CD1c-positive myeloid dendritic cell (primary cell): Measurements from ENCODE around the gene GCLC.
"Not testable (repeated sequence)": the region's sequence is repeated elsewhere in the genome, so short reads cannot be mapped to it uniquely, and the experiment has no call there.

Experiments used
- DNase-seq: peaks from one replicate; pipeline ENCODE4 v3.0.0-alpha.2; 2016; ENCODE audit errors: extremely low spot score

Gene GCLC

GRCh38 chr6:53544470-53545308 is at the start of gene GCLC:
GCLC (minus strand) TSS chr6:53545101; CDS start chr6:53544645, 456 bp downstream.
- peak; percentile 96 for DNase-seq

GRCh38 chr6:53594596-53594995 is 49.7 kb upstream of the GCLC start:
- no peak for DNase-seq

- DNase-seq = peak; percentile 75
Observed at GRCh38 chr6:53593001-53593488, 48.1 kb upstream of the GCLC start.

GRCh38 chr6:53591873-53592272 is 47.0 kb upstream of the GCLC start:
- DNase-seq = peak; percentile 19

- DNase-seq = no peak
Observed at GRCh38 chr6:53588816-53589509, 44.1 kb upstream of the GCLC start.

- no peak for DNase-seq
Observed at GRCh38 chr6:53587291-53587690, 42.4 kb upstream of the GCLC start.

GRCh38 chr6:53585208-53585900 is 40.5 kb upstream of the GCLC start:
- DNase-seq = peak; percentile 36

GRCh38 chr6:53584726-53585125 is 39.8 kb upstream of the GCLC start:
- DNase-seq = peak; percentile 35

- peak; percentile 61 for DNase-seq
Observed at GRCh38 chr6:53583451-53583850, 38.5 kb upstream of the GCLC start.

- DNase-seq = peak; percentile 24
Observed at GRCh38 chr6:53582963-53583362, 38.1 kb upstream of the GCLC start.

- peak; percentile 36 for DNase-seq
Observed at GRCh38 chr6:53581856-53582255, 37.0 kb upstream of the GCLC start.

GRCh38 chr6:53581173-53581773 is 36.4 kb upstream of the GCLC start:
- peak; percentile 33 for DNase-seq

- DNase-seq = no peak
Observed at GRCh38 chr6:53579338-53579737, 34.4 kb upstream of the GCLC start.

GRCh38 chr6:53578371-53578770 is 33.5 kb upstream of the GCLC start:
- DNase-seq = no peak

GRCh38 chr6:53573299-53573698 is 28.4 kb upstream of the GCLC start:
- DNase-seq = no peak

GRCh38 chr6:53572379-53572778 is 27.5 kb upstream of the GCLC start:
- DNase-seq = not testable (repeated sequence)

GRCh38 chr6:53568776-53569616 is 24.1 kb upstream of the GCLC start:
- no peak for DNase-seq

- no peak for DNase-seq
Observed at GRCh38 chr6:53567701-53568100, 22.8 kb upstream of the GCLC start.

- DNase-seq = no peak
Observed at GRCh38 chr6:53566755-53567154, 21.9 kb upstream of the GCLC start.

- no peak for DNase-seq
Observed at GRCh38 chr6:53565886-53566285, 21.0 kb upstream of the GCLC start.
